IMR-90 (cell line): Measurements from ENCODE around the gene ICAM5. TPM values are rescaled to one million over a fixed set of nuclear protein-coding genes. Genes with fewer than 3 reads are reported as not detected.

Source experiments
- ATAC-seq: fragments of 200-7000 bp; cut with Tn5 transposase; 2 replicates; pipeline ENCODE4 v1.9.1; 2020; ENCODE audit warnings: low read depth, mild to moderate bottlenecking, moderate library complexity
- BruUV-seq: library from RNA; stranded (reverse); fragments of 400-500 nt; replicated peaks from 2 replicates; lab custom pipeline; 2021; lab: Mats Ljungman, UMichigan
- CTCF ChIA-PET: fragments of 300-600 bp; formaldehyde crosslinking; extraction: SDS; loops from one replicate; lab custom pipeline; 2021; ENCODE audit warnings: antibody characterized with exemption; lab: Yijun Ruan, JAX
- POLR2A ChIA-PET: fragments of 300-600 bp; sonication (Branson Sonifier 250); formaldehyde crosslinking; loops from one replicate; lab custom pipeline; 2022; ENCODE audit warnings: antibody characterized with exemption; ENCODE audit not compliant: unreplicated experiment; lab: Charles Lee
- DNase-seq: peaks from one replicate; pipeline ENCODE4 v3.0.0; 2013
- H2AFZ ChIP-seq: replicated peaks from 2 replicates; pipeline ENCODE3; 2013; ENCODE audit warnings: low read length, mild to moderate bottlenecking; ENCODE audit not compliant: poor library complexity
- H2AK5ac ChIP-seq: 2 replicates; pipeline ENCODE4 v1.6.1; 2013; ENCODE audit warnings: low read depth, low read length, inconsistent platforms
- H2AK9ac ChIP-seq: replicated peaks from 2 replicates; pipeline ENCODE3; 2013; ENCODE audit warnings: mild to moderate bottlenecking, low read depth, low read length, moderate library complexity; ENCODE audit not compliant: poor library complexity
- H2BK120ac ChIP-seq: 2 replicates; pipeline ENCODE4 v1.6.1; 2013; ENCODE audit warnings: low read depth, low read length, inconsistent platforms
- H2BK15ac ChIP-seq: 3 replicates; pipeline ENCODE4 v1.6.1; 2013; ENCODE audit warnings: low read depth, low read length, inconsistent platforms
- H2BK20ac ChIP-seq: 2 replicates; pipeline ENCODE4 v1.6.1; 2013; ENCODE audit warnings: low read depth, mild to moderate bottlenecking, inconsistent platforms, low read length, moderate library complexity
- H2BK5ac ChIP-seq: 2 replicates; pipeline ENCODE4 v1.6.1; 2013; ENCODE audit warnings: mild to moderate bottlenecking, low read depth, low read length, inconsistent platforms; ENCODE audit not compliant: poor library complexity, severe bottlenecking
- H3K14ac ChIP-seq: replicated peaks from 2 replicates; pipeline ENCODE4 v1.6.1; 2013; ENCODE audit warnings: low read depth, low read length, inconsistent platforms
- H3K18ac ChIP-seq: 2 replicates; pipeline ENCODE4 v1.6.1; 2013; ENCODE audit warnings: low read depth, low read length, control low read depth
- H3K23ac ChIP-seq: 2 replicates; pipeline ENCODE4 v1.6.1; 2013; ENCODE audit warnings: low read depth, low read length, inconsistent platforms
- H3K27ac ChIP-seq: 2 replicates; pipeline ENCODE4 v1.5.1; 2013; ENCODE audit warnings: mild to moderate bottlenecking, control low read depth, low read length; ENCODE audit not compliant: insufficient read depth
- H3K27me3 ChIP-seq: 2 replicates; pipeline ENCODE4 v1.6.1; 2013; ENCODE audit warnings: low read length; ENCODE audit not compliant: control insufficient read depth, insufficient read depth
- H3K36me3 ChIP-seq: 2 replicates; pipeline ENCODE4 v1.6.1; 2013; ENCODE audit warnings: low read length, mixed read lengths; ENCODE audit not compliant: control insufficient read depth, insufficient read depth
- H3K4ac ChIP-seq: 2 replicates; pipeline ENCODE4 v1.6.1; 2013; ENCODE audit warnings: low read depth, low read length, inconsistent platforms
- H3K4me1 ChIP-seq: 2 replicates; pipeline ENCODE4 v1.6.1; 2013; ENCODE audit warnings: low read length, mixed read lengths; ENCODE audit not compliant: control insufficient read depth, insufficient read depth
- H3K4me2 ChIP-seq: 2 replicates; pipeline ENCODE4 v1.6.1; 2013; ENCODE audit warnings: low read depth, mild to moderate bottlenecking, control low read depth, low read length, moderate library complexity
- H3K4me3 ChIP-seq: 2 replicates; pipeline ENCODE4 v1.5.1; 2013; ENCODE audit warnings: low read depth, mild to moderate bottlenecking, control low read depth, low read length, moderate library complexity; ENCODE audit not compliant: insufficient read depth
- H3K56ac ChIP-seq: 2 replicates; pipeline ENCODE4 v1.6.1; 2013; ENCODE audit warnings: low read length, inconsistent platforms; ENCODE audit not compliant: insufficient read depth; ENCODE audit errors: extremely low read depth
- H3K79me1 ChIP-seq, 2 experiments: 2 replicates each; pipeline ENCODE4 v1.6.1; 2013; ENCODE audit warnings: low read length in 2 of 2, inconsistent platforms in 1 of 2, low read depth in 1 of 2
- H3K9ac ChIP-seq: 2 replicates; pipeline ENCODE4 v1.6.1; 2013; ENCODE audit warnings: low read depth, low read length, control low read depth
- H3K9me1 ChIP-seq: 2 replicates; pipeline ENCODE4 v1.6.1; 2013; ENCODE audit warnings: low read length, inconsistent platforms; ENCODE audit not compliant: insufficient read depth
- H3K9me3 ChIP-seq: 2 replicates; pipeline ENCODE4 v1.6.1; 2013; ENCODE audit warnings: low read length; ENCODE audit not compliant: control insufficient read depth, insufficient read depth
- H4K20me1 ChIP-seq: 2 replicates; pipeline ENCODE4 v1.6.1; 2013; ENCODE audit warnings: low read length, inconsistent platforms; ENCODE audit not compliant: insufficient read depth
- H4K5ac ChIP-seq: 2 replicates; pipeline ENCODE4 v1.6.1; 2013; ENCODE audit warnings: mild to moderate bottlenecking, low read depth, low read length, control low read depth
- H4K8ac ChIP-seq, 2 experiments: 2 replicates each; pipeline ENCODE4 v1.6.1; 2013; ENCODE audit warnings: low read depth in 2 of 2, low read length in 2 of 2, control low read depth in 1 of 2, inconsistent platforms in 1 of 2
- H4K91ac ChIP-seq: 2 replicates; pipeline ENCODE4 v1.6.1; 2013; ENCODE audit warnings: low read depth, low read length, inconsistent platforms; ENCODE audit not compliant: insufficient read depth
- BHLHE40 ChIP-seq: fragments of 150-350 bp; IDR thresholded peaks from 2 replicates; pipeline ENCODE4 v1.6.1; 2016; ENCODE audit warnings: mild to moderate bottlenecking, low read depth, low read length
- CEBPB ChIP-seq: IDR thresholded peaks from 2 replicates; pipeline ENCODE4 v1.6.1; 2012; ENCODE audit warnings: low read depth, low read length, improper control_type of control experiment
- CHD1 ChIP-seq: IDR thresholded peaks from 2 replicates; pipeline ENCODE4 v1.6.1; 2012; ENCODE audit warnings: low read depth, low read length, improper control_type of control experiment
- FOS ChIP-seq: fragments of 150-350 bp; IDR thresholded peaks from 2 replicates; pipeline ENCODE4 v1.6.1; 2016; ENCODE audit warnings: low read depth, low read length
- MAFK ChIP-seq: IDR thresholded peaks from 2 replicates; pipeline ENCODE4 v1.6.1; 2012; ENCODE audit warnings: low read depth, low read length, improper control_type of control experiment
- MAZ ChIP-seq: IDR thresholded peaks from 2 replicates; pipeline ENCODE4 v1.6.1; 2012; ENCODE audit warnings: low read depth, mild to moderate bottlenecking, low read length, improper control_type of control experiment, moderate library complexity, borderline replicate concordance
- MXI1 ChIP-seq: IDR thresholded peaks from 2 replicates; pipeline ENCODE4 v1.6.1; 2012; ENCODE audit warnings: low read depth, mild to moderate bottlenecking, low read length, moderate library complexity, borderline replicate concordance
- NFE2L2 ChIP-seq: fragments of 150-350 bp; IDR thresholded peaks from 2 replicates; pipeline ENCODE4 v1.6.1; 2016; ENCODE audit warnings: low read depth, mild to moderate bottlenecking, low read length
- POLR2A ChIP-seq: IDR thresholded peaks from 2 replicates; pipeline ENCODE4 v1.6.1; 2012; ENCODE audit warnings: mild to moderate bottlenecking, low read depth, low read length
- RAD21 ChIP-seq: IDR thresholded peaks from 2 replicates; pipeline ENCODE4 v1.6.1; 2012; ENCODE audit warnings: low read length, improper control_type of control experiment
- RCOR1 ChIP-seq: IDR thresholded peaks from 2 replicates; pipeline ENCODE4 v1.6.1; 2012; ENCODE audit warnings: mild to moderate bottlenecking, low read length, improper control_type of control experiment; ENCODE audit not compliant: insufficient replicate concordance
- RFX5 ChIP-seq: IDR thresholded peaks from 2 replicates; pipeline ENCODE4 v1.8.0; 2012; ENCODE audit warnings: low read depth, mild to moderate bottlenecking, low read length, moderate library complexity
- SMC3 ChIP-seq: fragments of 150-350 bp; IDR thresholded peaks from 2 replicates; pipeline ENCODE4 v1.6.1; 2016; ENCODE audit warnings: low read depth, mild to moderate bottlenecking, antibody characterized with exemption, low read length, moderate library complexity
- WGBS, 2 experiments: methylation state at CpG; one replicate each; pipeline versions ENCODE4 v1.1.5 to v1.1.7; 2013; ENCODE audit warnings: missing lambda C conversion rate in 2 of 2; ENCODE audit not compliant: insufficient read length in 1 of 2; ENCODE audit errors: extremely low coverage in 2 of 2; 5-methylcytosine and 5-hydroxymethylcytosine counted together
- dilution Hi-C: fragments of 300-500 bp; cut with HindIII; formaldehyde crosslinking; loops from one replicate; pipeline ENCODE4 v1.14.3; 2018; ENCODE audit warnings: low sequenced_read_pairs; ENCODE audit not compliant: unreplicated experiment
- in situ Hi-C: fragments of 300-500 bp; cut with MboI; formaldehyde crosslinking; loops from 3 replicates; pipeline ENCODE4 v1.14.3; 2019; ENCODE audit warnings: low sequenced_read_pairs, inconsistent platforms, mixed read lengths
- intact Hi-C: fragments of 100-400 bp; cut with micrococcal nuclease; formaldehyde crosslinking; loops from 2 replicates; pipeline ENCODE4 v1.10.0; 2022
- polyA plus RNA-seq, 3 experiments: library from polyadenylated mRNA; depleted of rRNA; stranded (reverse); fragments of >200 nt; gene quantifications; 2 replicates each; pipeline ENCODE4 v1.2.3, GENCODE V29; 2012; ENCODE audit warnings: low replicate concordance in 1 of 3
- total RNA-seq: library from RNA; depleted of rRNA; stranded (reverse); fragments of >200 nt; gene quantifications from 2 replicates; pipeline ENCODE4 v1.2.3, GENCODE V29; 2012
- TF ChIP-seq, protein P1 (sequence below): fragments of 150-350 bp; IDR thresholded peaks from 2 replicates; pipeline ENCODE4 v1.6.1; 2017; ENCODE audit warnings: mild to moderate bottlenecking, antibody characterized with exemption, low read length, low read depth
- TF ChIP-seq, protein P2 (sequence below): fragments of 150-350 bp; IDR thresholded peaks from 2 replicates; pipeline ENCODE4 v1.6.1; 2016; ENCODE audit warnings: low read depth, mild to moderate bottlenecking, low read length, moderate library complexity, borderline replicate concordance
- TF ChIP-seq, protein P3 (sequence below): conservative IDR thresholded peaks from 2 replicates; pipeline ENCODE4 v1.5.1; 2012; ENCODE audit warnings: mild to moderate bottlenecking, low read depth, low read length, improper control_type of control experiment

ICAM5 gene
- total and polyA plus RNA-seq, 2 of the 4 experiments (the other 2 are of a cell fraction), result 3.0 to 23.9 TPM

DNA sequence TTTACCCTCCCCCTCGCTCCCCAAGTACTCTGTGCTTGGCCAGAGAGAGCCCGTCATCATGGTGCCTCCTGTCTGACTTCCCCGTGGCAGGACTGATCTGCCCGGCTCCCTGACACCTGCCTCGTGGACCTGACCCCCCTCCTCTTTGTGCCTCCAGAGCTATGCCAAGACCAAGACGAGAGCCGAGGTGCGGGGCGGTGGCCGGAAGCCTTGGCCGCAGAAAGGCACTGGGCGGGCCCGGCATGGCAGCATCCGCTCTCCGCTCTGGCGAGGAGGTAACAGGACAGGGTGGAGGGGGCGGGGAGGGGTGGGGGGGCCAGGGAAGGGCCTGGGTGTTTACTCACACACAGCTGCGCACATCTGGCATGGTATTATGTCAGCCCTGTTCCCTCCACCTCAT lies 33.2 kb upstream of the ICAM5 start:
- Histone ChIP-seq H3K18ac (no peak overlapping the region), H3K4me1 (0 out of 2 replicates have a peak, but pooled peaks cover 2% of the 10 kb centered on the region), H3K79me1 (peaks cover 10 to 26% of the 10 kb centered on the region in 2 experiments), H3K27me3 (no peaks in the 10 kb centered on the region), H3K23ac (no peak overlapping the region), H3K4me3 (no peak overlapping the region), H2BK120ac (no peak overlapping the region), H2AK9ac (no peak overlapping the region), H4K8ac (no peak overlapping the region), H3K9me3 (no peaks in the 10 kb centered on the region), H3K36me3 (peaks cover 36% of the 10 kb centered on the region), H3K27ac (no peak overlapping the region), H3K14ac (no peak overlapping the region), H2BK5ac (no peak overlapping the region), H3K9ac (no peak overlapping the region), H3K4me2 (no peak overlapping the region), H2BK15ac (no peak overlapping the region), H2AFZ (no peak overlapping the region), H4K5ac (no peak overlapping the region), H4K20me1 (no peaks in the 10 kb centered on the region), H2BK20ac (no peak overlapping the region), H3K9me1 (no peaks in the 10 kb centered on the region), H3K4ac (no peak overlapping the region), H4K91ac (no peak overlapping the region), H2AK5ac (no peak overlapping the region), H3K56ac (no peak overlapping the region)
- ChIA-PET CTCF (no interaction called here), POLR2A (no interaction called here)
- intact Hi-C loops (loop anchor here (10.0 kb wide), 1 partner anchor 232 kb away; no protein-coding TSS in a partner anchor), in situ Hi-C loops (no loop called here), dilution Hi-C loops (no loop called here)
- 94% methylated on average over 3 of the region's 18 CpGs; no CpG with 5 or more reads in 1 of the 2 experiments for WGBS, 2 experiments
- DNase-seq (no peak), ATAC-seq (no peak)
- no TSS peak for BruUV-seq
- TF ChIP-seq, protein P1, sequence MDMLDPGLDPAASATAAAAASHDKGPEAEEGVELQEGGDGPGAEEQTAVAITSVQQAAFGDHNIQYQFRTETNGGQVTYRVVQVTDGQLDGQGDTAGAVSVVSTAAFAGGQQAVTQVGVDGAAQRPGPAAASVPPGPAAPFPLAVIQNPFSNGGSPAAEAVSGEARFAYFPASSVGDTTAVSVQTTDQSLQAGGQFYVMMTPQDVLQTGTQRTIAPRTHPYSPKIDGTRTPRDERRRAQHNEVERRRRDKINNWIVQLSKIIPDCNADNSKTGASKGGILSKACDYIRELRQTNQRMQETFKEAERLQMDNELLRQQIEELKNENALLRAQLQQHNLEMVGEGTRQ, result no peak
- TF ChIP-seq, protein P2, sequence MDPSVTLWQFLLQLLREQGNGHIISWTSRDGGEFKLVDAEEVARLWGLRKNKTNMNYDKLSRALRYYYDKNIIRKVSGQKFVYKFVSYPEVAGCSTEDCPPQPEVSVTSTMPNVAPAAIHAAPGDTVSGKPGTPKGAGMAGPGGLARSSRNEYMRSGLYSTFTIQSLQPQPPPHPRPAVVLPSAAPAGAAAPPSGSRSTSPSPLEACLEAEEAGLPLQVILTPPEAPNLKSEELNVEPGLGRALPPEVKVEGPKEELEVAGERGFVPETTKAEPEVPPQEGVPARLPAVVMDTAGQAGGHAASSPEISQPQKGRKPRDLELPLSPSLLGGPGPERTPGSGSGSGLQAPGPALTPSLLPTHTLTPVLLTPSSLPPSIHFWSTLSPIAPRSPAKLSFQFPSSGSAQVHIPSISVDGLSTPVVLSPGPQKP, result no peak
- TF ChIP-seq CHD1, result no peak
- no peak for TF ChIP-seq CEBPB
- TF ChIP-seq FOS, result no peak
- TF ChIP-seq RAD21, result no peak
- no peak for TF ChIP-seq MAFK
- TF ChIP-seq MAZ, result no peak
- TF ChIP-seq, protein P3, sequence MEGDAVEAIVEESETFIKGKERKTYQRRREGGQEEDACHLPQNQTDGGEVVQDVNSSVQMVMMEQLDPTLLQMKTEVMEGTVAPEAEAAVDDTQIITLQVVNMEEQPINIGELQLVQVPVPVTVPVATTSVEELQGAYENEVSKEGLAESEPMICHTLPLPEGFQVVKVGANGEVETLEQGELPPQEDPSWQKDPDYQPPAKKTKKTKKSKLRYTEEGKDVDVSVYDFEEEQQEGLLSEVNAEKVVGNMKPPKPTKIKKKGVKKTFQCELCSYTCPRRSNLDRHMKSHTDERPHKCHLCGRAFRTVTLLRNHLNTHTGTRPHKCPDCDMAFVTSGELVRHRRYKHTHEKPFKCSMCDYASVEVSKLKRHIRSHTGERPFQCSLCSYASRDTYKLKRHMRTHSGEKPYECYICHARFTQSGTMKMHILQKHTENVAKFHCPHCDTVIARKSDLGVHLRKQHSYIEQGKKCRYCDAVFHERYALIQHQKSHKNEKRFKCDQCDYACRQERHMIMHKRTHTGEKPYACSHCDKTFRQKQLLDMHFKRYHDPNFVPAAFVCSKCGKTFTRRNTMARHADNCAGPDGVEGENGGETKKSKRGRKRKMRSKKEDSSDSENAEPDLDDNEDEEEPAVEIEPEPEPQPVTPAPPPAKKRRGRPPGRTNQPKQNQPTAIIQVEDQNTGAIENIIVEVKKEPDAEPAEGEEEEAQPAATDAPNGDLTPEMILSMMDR, result no peak
- TF ChIP-seq MXI1, result no peak
- no peak for TF ChIP-seq RFX5
- no peak for TF ChIP-seq RCOR1
- TF ChIP-seq BHLHE40, result no peak
- no peak for TF ChIP-seq SMC3
- no peak for TF ChIP-seq POLR2A
- TF ChIP-seq NFE2L2, result no peak
